ENCODE data around the gene DOK6.

DOK6 gene

DNA sequence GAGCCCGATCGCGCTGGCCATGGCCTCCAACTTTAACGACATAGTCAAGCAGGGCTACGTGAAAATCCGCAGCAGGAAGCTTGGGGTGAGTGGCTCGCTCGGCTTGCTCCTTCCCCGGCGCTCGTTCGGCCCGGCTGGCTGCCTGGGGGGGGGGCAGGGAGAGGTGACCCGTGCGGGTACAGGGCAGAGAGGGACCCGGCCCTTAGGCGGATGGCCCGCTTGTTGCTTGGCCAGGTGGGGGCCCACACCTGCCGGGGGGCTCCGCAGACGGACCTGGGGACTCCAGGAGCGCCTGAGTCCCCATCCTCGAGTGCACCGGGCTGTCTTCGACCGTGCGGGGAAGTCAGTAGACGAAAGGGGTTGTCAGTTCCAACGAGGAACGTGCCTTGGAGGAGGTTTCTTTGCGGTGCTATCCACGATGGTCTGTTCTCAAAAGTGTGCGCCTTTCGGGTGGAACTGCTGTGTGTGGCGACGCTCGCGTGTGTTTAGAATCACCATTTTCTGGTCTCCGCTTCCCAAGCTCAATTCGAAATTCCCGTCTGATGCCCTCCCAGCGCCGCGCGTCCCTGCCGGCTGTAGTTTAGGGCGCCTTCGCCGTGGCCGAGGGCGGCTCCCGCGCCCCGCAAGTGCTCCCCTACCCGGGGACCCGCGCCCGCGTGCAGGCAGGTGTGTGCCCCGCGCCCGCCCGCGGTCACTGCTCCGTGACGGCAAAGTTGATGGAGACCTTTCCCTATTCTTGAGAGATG is 711 bp downstream of the DOK6 start:
- peak overlapping the region; percentile 37 for H2AFZ ChIP-seq (ENCODE audit: insufficient read depth, low read length, poor library complexity)
- no peak for DNase-seq
- no peak overlapping the region for H4K8ac ChIP-seq (ENCODE audit: low read depth, low read length)
- WGBS (ENCODE audit: extremely low coverage, insufficient coverage, insufficient read length) = no CpG with 5 or more reads among the region's 66 CpGs
- peak overlapping the region; percentile 56 for H3K9ac ChIP-seq (ENCODE audit: low read length)
- H3K27me3 ChIP-seq (ENCODE audit: insufficient read depth, low read length) = peaks cover 11% of the 10 kb centered on the region
- H2AK5ac ChIP-seq (ENCODE audit: low read length) = no peak overlapping the region
- H3K9me3 ChIP-seq (ENCODE audit: insufficient read depth, low read depth, low read length) = peaks cover 3% of the 10 kb centered on the region
- H3K4me2 ChIP-seq (ENCODE audit: low read length) = peak overlapping the region; percentile 100
- H3K23ac ChIP-seq (ENCODE audit: low read length) = no peak overlapping the region
- H3K27ac ChIP-seq (ENCODE audit: low read depth, low read length) = no peak overlapping the region
- peak overlapping the region; percentile 76 for H3K4me3 ChIP-seq (ENCODE audit: low read depth, low read length)
- H3K36me3 ChIP-seq (ENCODE audit: control insufficient read depth in 1 of 2, insufficient read depth in 2 of 2, low read length in 2 of 2) = no peaks in the 10 kb centered on the region
- H3K79me2 ChIP-seq (ENCODE audit: control insufficient read depth, insufficient read depth, low read length, poor library complexity) = peaks cover 2% of the 10 kb centered on the region
- no peak overlapping the region for H2BK120ac ChIP-seq (ENCODE audit: insufficient read depth, low read length, poor library complexity)
- no peak overlapping the region for H2BK5ac ChIP-seq (ENCODE audit: low read depth, low read length, poor library complexity)
- H3K4ac ChIP-seq (ENCODE audit: low read depth, low read length) = no peak overlapping the region
- peak overlapping the region; percentile 22 for H3K14ac ChIP-seq (ENCODE audit: low read length)
- peaks cover 7 to 15% of the 10 kb centered on the region in 2 experiments for H3K4me1 ChIP-seq (ENCODE audit: control insufficient read depth in 1 of 2, insufficient read depth in 2 of 2, low read length in 2 of 2)
- peaks cover 4% of the 10 kb centered on the region for H3K79me1 ChIP-seq (ENCODE audit: low read length)
- H2BK12ac ChIP-seq (ENCODE audit: low read length) = no peak overlapping the region
- no peak overlapping the region for H3K18ac ChIP-seq (ENCODE audit: low read length)
- H4K12ac ChIP-seq (ENCODE audit: low read depth, low read length) = no peak overlapping the region
- H4K91ac ChIP-seq (ENCODE audit: low read depth, low read length) = peak overlapping the region; percentile 20

DNA sequence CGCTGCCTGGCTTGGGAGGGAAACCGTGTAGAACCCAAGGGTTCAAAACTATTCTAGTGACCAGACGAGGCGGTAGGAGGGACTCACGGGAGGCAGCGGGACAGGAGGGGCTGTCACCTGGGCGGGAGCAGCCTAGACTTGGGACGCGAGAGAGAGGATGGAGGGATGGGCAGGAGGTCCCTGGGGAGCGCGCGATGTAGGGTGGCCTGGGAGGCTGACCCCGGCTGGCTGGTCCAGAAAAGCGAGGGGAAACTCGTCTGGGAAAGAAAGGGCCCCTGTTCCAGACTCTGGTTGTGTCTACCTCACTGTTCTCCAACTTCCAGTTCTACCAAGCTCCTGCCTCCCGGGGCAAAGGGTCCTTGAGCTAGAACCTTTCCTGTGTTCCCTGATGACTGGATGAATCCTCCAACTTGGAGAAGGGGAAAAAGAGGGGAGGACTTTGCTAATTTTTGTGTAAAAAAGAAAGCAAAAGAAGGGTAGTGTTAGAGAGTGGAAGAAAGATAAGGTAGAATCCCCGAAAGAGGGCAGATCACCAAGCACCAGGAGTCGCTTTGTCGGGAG is 1.4 kb downstream of the DOK6 start:
- H3K14ac ChIP-seq (ENCODE audit: low read length) = no peak overlapping the region

DNA sequence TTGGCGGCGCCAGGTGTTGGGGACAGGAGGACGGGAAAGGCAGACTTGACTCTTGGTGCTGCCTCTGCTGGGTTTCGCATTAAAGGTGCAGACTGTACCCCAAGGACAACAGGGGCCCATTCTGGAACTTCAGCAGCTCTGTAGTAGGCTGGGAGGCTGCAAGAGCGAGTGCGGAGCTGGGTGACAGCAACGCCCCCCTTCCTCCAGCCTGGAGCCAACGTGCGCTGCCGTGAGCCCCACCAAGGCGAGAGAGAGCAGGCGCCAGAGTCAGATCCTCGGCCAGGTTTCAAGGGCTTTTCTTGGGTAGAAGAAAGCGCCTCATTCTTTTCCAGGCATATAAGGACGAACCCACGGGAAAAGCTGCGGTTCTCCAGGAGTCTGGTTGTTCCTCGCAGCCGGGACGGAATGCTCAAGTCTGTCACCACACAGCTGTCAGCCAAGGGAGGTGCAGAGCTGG is 1.9 kb downstream of the DOK6 start:
- no peak overlapping the region for H3K27ac ChIP-seq (ENCODE audit: low read depth, low read length)
- H3K14ac ChIP-seq (ENCODE audit: low read length) = no peak overlapping the region
- H3K4ac ChIP-seq (ENCODE audit: low read depth, low read length) = no peak overlapping the region
- no CpG with 5 or more reads among the region's 20 CpGs for WGBS (ENCODE audit: extremely low coverage, insufficient coverage, insufficient read length)
- no peak overlapping the region for H4K12ac ChIP-seq (ENCODE audit: low read depth, low read length)
- no peak overlapping the region for H2BK120ac ChIP-seq (ENCODE audit: insufficient read depth, low read length, poor library complexity)
- H2AFZ ChIP-seq (ENCODE audit: insufficient read depth, low read length, poor library complexity) = no peak overlapping the region
- H3K9ac ChIP-seq (ENCODE audit: low read length) = no peak overlapping the region
- no peak overlapping the region for H3K4me3 ChIP-seq (ENCODE audit: low read depth, low read length)
- peaks cover 4% of the 10 kb centered on the region for H3K79me1 ChIP-seq (ENCODE audit: low read length)
- H2AK5ac ChIP-seq (ENCODE audit: low read length) = no peak overlapping the region
- peak overlapping the region; percentile 100 for H3K4me2 ChIP-seq (ENCODE audit: low read length)
- H4K8ac ChIP-seq (ENCODE audit: low read depth, low read length) = no peak overlapping the region
- peaks cover 3% of the 10 kb centered on the region for H3K9me3 ChIP-seq (ENCODE audit: insufficient read depth, low read depth, low read length)
- peaks cover 7 to 15% of the 10 kb centered on the region in 2 experiments for H3K4me1 ChIP-seq (ENCODE audit: control insufficient read depth in 1 of 2, insufficient read depth in 2 of 2, low read length in 2 of 2)
- H4K91ac ChIP-seq (ENCODE audit: low read depth, low read length) = no peak overlapping the region
- H3K27me3 ChIP-seq (ENCODE audit: insufficient read depth, low read length) = peaks cover 11% of the 10 kb centered on the region
- no peaks in the 10 kb centered on the region for H3K36me3 ChIP-seq (ENCODE audit: control insufficient read depth in 1 of 2, insufficient read depth in 2 of 2, low read length in 2 of 2)
- no peak overlapping the region for H2BK5ac ChIP-seq (ENCODE audit: low read depth, low read length, poor library complexity)
- no peak for DNase-seq
- no peaks in the 10 kb centered on the region for H3K79me2 ChIP-seq (ENCODE audit: control insufficient read depth, insufficient read depth, low read length, poor library complexity)
- H3K23ac ChIP-seq (ENCODE audit: low read length) = no peak overlapping the region
- no peak overlapping the region for H2BK12ac ChIP-seq (ENCODE audit: low read length)
- no peak overlapping the region for H3K18ac ChIP-seq (ENCODE audit: low read length)

More for the DNA sequence above, 1.4 kb downstream of the DOK6 start:
- H3K36me3 ChIP-seq (ENCODE audit: control insufficient read depth in 1 of 2, insufficient read depth in 2 of 2, low read length in 2 of 2) = no peaks in the 10 kb centered on the region
- no peak overlapping the region for H2AK5ac ChIP-seq (ENCODE audit: low read length)
- H3K79me1 ChIP-seq (ENCODE audit: low read length) = peaks cover 4% of the 10 kb centered on the region
- no peak overlapping the region for H2BK120ac ChIP-seq (ENCODE audit: insufficient read depth, low read length, poor library complexity)
- no peak overlapping the region for H3K27ac ChIP-seq (ENCODE audit: low read depth, low read length)
- no peak for DNase-seq
- H3K18ac ChIP-seq (ENCODE audit: low read length) = no peak overlapping the region
- no peak overlapping the region for H2AFZ ChIP-seq (ENCODE audit: insufficient read depth, low read length, poor library complexity)
- H4K8ac ChIP-seq (ENCODE audit: low read depth, low read length) = no peak overlapping the region
- H3K4me1 ChIP-seq (ENCODE audit: control insufficient read depth in 1 of 2, insufficient read depth in 2 of 2, low read length in 2 of 2) = peaks cover 7 to 15% of the 10 kb centered on the region in 2 experiments
- H4K91ac ChIP-seq (ENCODE audit: low read depth, low read length) = no peak overlapping the region
- peaks cover 11% of the 10 kb centered on the region for H3K27me3 ChIP-seq (ENCODE audit: insufficient read depth, low read length)
- H2BK12ac ChIP-seq (ENCODE audit: low read length) = no peak overlapping the region
- H2BK5ac ChIP-seq (ENCODE audit: low read depth, low read length, poor library complexity) = no peak overlapping the region
- no CpG with 5 or more reads among the region's 19 CpGs for WGBS (ENCODE audit: extremely low coverage, insufficient coverage, insufficient read length)
- no peak overlapping the region for H3K9ac ChIP-seq (ENCODE audit: low read length)
- no peak overlapping the region for H3K4ac ChIP-seq (ENCODE audit: low read depth, low read length)
- H3K23ac ChIP-seq (ENCODE audit: low read length) = no peak overlapping the region
- H3K79me2 ChIP-seq (ENCODE audit: control insufficient read depth, insufficient read depth, low read length, poor library complexity) = peaks cover 1% of the 10 kb centered on the region
- H3K4me2 ChIP-seq (ENCODE audit: low read length) = peak overlapping the region; percentile 100
- no peak overlapping the region for H4K12ac ChIP-seq (ENCODE audit: low read depth, low read length)
- H3K4me3 ChIP-seq (ENCODE audit: low read depth, low read length) = peak overlapping the region; percentile 76
- H3K9me3 ChIP-seq (ENCODE audit: insufficient read depth, low read depth, low read length) = peaks cover 3% of the 10 kb centered on the region

DNA sequence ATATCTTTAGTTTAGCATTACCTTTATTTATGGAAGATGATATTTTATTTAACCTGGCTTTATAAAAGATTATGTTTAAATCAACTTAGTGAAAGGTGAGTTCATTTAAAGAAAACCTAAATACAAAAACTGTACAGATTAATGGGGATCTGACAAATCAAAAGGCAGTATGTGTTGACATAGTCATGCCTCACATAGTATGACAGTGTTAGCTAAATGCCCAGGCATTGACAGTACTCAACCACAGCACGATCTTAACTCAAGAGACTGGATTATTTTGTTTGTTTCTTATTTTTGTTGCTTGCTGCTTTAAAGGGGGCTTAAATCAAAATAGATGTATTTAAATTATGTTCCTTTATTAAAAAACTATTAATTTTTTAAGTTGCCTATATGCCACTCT is 7.8 kb downstream of the DOK6 start:
- WGBS (ENCODE audit: extremely low coverage, insufficient coverage, insufficient read length) = no CpG with 5 or more reads among the region's 1 CpG
- no peaks in the 10 kb centered on the region for H3K4me1 ChIP-seq (ENCODE audit: control insufficient read depth in 1 of 2, insufficient read depth in 2 of 2, low read length in 2 of 2)
- H4K8ac ChIP-seq (ENCODE audit: low read depth, low read length) = no peak overlapping the region
- no peaks in the 10 kb centered on the region for H3K79me1 ChIP-seq (ENCODE audit: low read length)
- H3K4me2 ChIP-seq (ENCODE audit: low read length) = no peak overlapping the region
- no peaks in the 10 kb centered on the region for H3K36me3 ChIP-seq (ENCODE audit: control insufficient read depth in 1 of 2, insufficient read depth in 2 of 2, low read length in 2 of 2)
- no peak overlapping the region for H4K91ac ChIP-seq (ENCODE audit: low read depth, low read length)
- no peak overlapping the region for H3K27ac ChIP-seq (ENCODE audit: low read depth, low read length)
- no peak overlapping the region for H3K23ac ChIP-seq (ENCODE audit: low read length)
- H3K9me3 ChIP-seq (ENCODE audit: insufficient read depth, low read depth, low read length) = no peaks in the 10 kb centered on the region
- no peak overlapping the region for H2BK12ac ChIP-seq (ENCODE audit: low read length)
- no peak overlapping the region for H2AK5ac ChIP-seq (ENCODE audit: low read length)
- H3K4ac ChIP-seq (ENCODE audit: low read depth, low read length) = no peak overlapping the region
- no peak overlapping the region for H3K9ac ChIP-seq (ENCODE audit: low read length)
- H3K18ac ChIP-seq (ENCODE audit: low read length) = no peak overlapping the region
- no peak overlapping the region for H3K14ac ChIP-seq (ENCODE audit: low read length)
- H4K12ac ChIP-seq (ENCODE audit: low read depth, low read length) = no peak overlapping the region
- DNase-seq = no peak
- no peak overlapping the region for H2BK5ac ChIP-seq (ENCODE audit: low read depth, low read length, poor library complexity)
- H3K79me2 ChIP-seq (ENCODE audit: control insufficient read depth, insufficient read depth, low read length, poor library complexity) = no peaks in the 10 kb centered on the region
- H2AFZ ChIP-seq (ENCODE audit: insufficient read depth, low read length, poor library complexity) = no peak overlapping the region
- H3K27me3 ChIP-seq (ENCODE audit: insufficient read depth, low read length) = no peaks in the 10 kb centered on the region
- H3K4me3 ChIP-seq (ENCODE audit: low read depth, low read length) = no peak overlapping the region
- no peak overlapping the region for H2BK120ac ChIP-seq (ENCODE audit: insufficient read depth, low read length, poor library complexity)
